Hepatocyte (in vitro differentiated cells): ENCODE results near the gene PEX12. TPM values are rescaled to one million over a fixed set of nuclear protein-coding genes. Genes with fewer than 3 reads are reported as not detected.
"Not testable (repeated sequence)": the region's sequence is repeated elsewhere in the genome, so short reads cannot be mapped to it uniquely, and the experiment has no call there.

Experiments
- DNase-seq: peaks from one replicate; pipeline ENCODE4 v3.0.0-alpha.2; 2016; ENCODE audit warnings: low spot score
- H2AFZ ChIP-seq: fragments of 200-600 bp; sonication (generic); 2 replicates; pipeline ENCODE4 v1.6.0; 2016; ENCODE audit warnings: antibody characterized with exemption, mild to moderate bottlenecking
- H3K27ac ChIP-seq: fragments of 200-600 bp; sonication (generic); 2 replicates; pipeline ENCODE4 v1.5.1; 2016; ENCODE audit warnings: mild to moderate bottlenecking
- H3K27me3 ChIP-seq: fragments of 200-600 bp; sonication (generic); 2 replicates; pipeline ENCODE4 v1.6.1; 2016
- H3K36me3 ChIP-seq: fragments of 200-600 bp; sonication (generic); replicated peaks from 2 replicates; pipeline ENCODE4 v1.5.1; 2016; ENCODE audit warnings: low read depth; ENCODE audit not compliant: insufficient read depth
- H3K4me1 ChIP-seq: fragments of 200-600 bp; sonication (generic); 2 replicates; pipeline ENCODE4 v1.5.1; 2016; ENCODE audit warnings: mild to moderate bottlenecking, moderate library complexity; ENCODE audit not compliant: insufficient read depth
- H3K4me2 ChIP-seq: fragments of 200-600 bp; sonication (generic); 2 replicates; pipeline ENCODE4 v1.6.0; 2016
- H3K4me3 ChIP-seq: fragments of 200-600 bp; sonication (generic); 2 replicates; pipeline ENCODE4 v1.5.1; 2016; ENCODE audit warnings: mild to moderate bottlenecking
- H3K79me2 ChIP-seq: fragments of 200-600 bp; sonication (generic); 2 replicates; pipeline ENCODE4 v1.6.0; 2017; ENCODE audit warnings: mild to moderate bottlenecking
- H3K9me2 ChIP-seq: fragments of 200-600 bp; sonication (generic); replicated peaks from 2 replicates; pipeline ENCODE4 v1.6.0; 2017; ENCODE audit warnings: mild to moderate bottlenecking; ENCODE audit not compliant: insufficient read depth
- H3K9me3 ChIP-seq: fragments of 200-600 bp; sonication (generic); 2 replicates; pipeline ENCODE4 v1.5.1; 2016; ENCODE audit warnings: low read depth, mild to moderate bottlenecking
- H4K20me1 ChIP-seq: fragments of 200-600 bp; sonication (generic); 2 replicates; pipeline ENCODE4 v1.6.0; 2016; ENCODE audit warnings: mild to moderate bottlenecking; ENCODE audit not compliant: insufficient read depth, poor library complexity, severe bottlenecking
- CTCF ChIP-seq: fragments of 200-600 bp; sonication (generic); IDR thresholded peaks from 2 replicates; pipeline ENCODE4 v1.5.1; 2016; ENCODE audit warnings: antibody characterized with exemption, mild to moderate bottlenecking; ENCODE audit not compliant: poor library complexity
- EZH2 ChIP-seq: fragments of 200-600 bp; sonication (generic); IDR thresholded peaks from 2 replicates; pipeline ENCODE4 v1.6.1; 2016; ENCODE audit warnings: antibody characterized with exemption, mild to moderate bottlenecking, borderline replicate concordance
- EZH2phosphoT487 ChIP-seq: fragments of 200-600 bp; sonication (generic); IDR thresholded peaks from one replicate; pipeline ENCODE4 v1.6.1; 2018; ENCODE audit warnings: antibody characterized with exemption, mild to moderate bottlenecking, low read depth, moderate library complexity; ENCODE audit not compliant: unreplicated experiment, severe bottlenecking
- WGBS: methylation state at CpG from one replicate; pipeline ENCODE4 v1.1.6; 2016; ENCODE audit warnings: low lambda C conversion rate; ENCODE audit errors: missing lambda C conversion rate; 5-methylcytosine and 5-hydroxymethylcytosine counted together
- polyA plus RNA-seq: library from polyadenylated mRNA; unstranded; fragments of >200 nt; fragmentation: Nextera tagmentation; extraction: Ambion mirVana; gene quantifications from 2 replicates; pipeline ENCODE4 v1.2.1, GENCODE V29; 2016
- total RNA-seq: library from RNA; depleted of rRNA; stranded (reverse); fragments of >200 nt; gene quantifications from 2 replicates; pipeline ENCODE4 v1.2.3, GENCODE V29; 2014

PEX12 gene
- total and polyA plus RNA-seq, 2 experiments from 2014 or later, result 3.6 to 10.5 TPM

- no peaks in the 10 kb centered on the region for H3K9me2 ChIP-seq
- no peaks in the 10 kb centered on the region for H4K20me1 ChIP-seq
- no peaks in the 10 kb centered on the region for H3K4me1 ChIP-seq
- H2AFZ ChIP-seq, result no peak within 1 kb of the TSS
- peaks cover 2% of the 10 kb centered on the region for H3K27me3 ChIP-seq
- no peaks in the 10 kb centered on the region for H3K79me2 ChIP-seq
- no peak within 1 kb of the TSS for H3K4me3 ChIP-seq
- no peak within 1 kb of the TSS for H3K4me2 ChIP-seq
- TF ChIP-seq CTCF, result no peak
- TF ChIP-seq EZH2, result no peak
- TF ChIP-seq EZH2phosphoT487, result no peak
- DNase-seq, result no peak
- H3K36me3 ChIP-seq, result no peaks in the 10 kb centered on the region
- 80% methylated on average over 2 of the region's 2 CpGs for WGBS
- H3K27ac ChIP-seq, result peak within 1 kb of the TSS; percentile 21
- no peaks in the 10 kb centered on the region for H3K9me3 ChIP-seq
Measured at GRCh38 chr17:35537601-35538141, 40.7 kb downstream of the PEX12 start, which contains the start of gene SLFN12L. TSS of gene SLFN12L (minus strand) at chr17:35537678. CDS start at chr17:35522364, 15,314 bp downstream.

GRCh38 chr17:35536664-35537171, 41.7 kb downstream of the PEX12 start:
- no peaks in the 10 kb centered on the region for H3K9me2 ChIP-seq
- whole genome bisulfite sequencing, result 87% methylated on average over 13 of the region's 13 CpGs
- no peak overlapping the region for H3K4me3 ChIP-seq
- no peak for DNase-seq
- no peak overlapping the region for H2AFZ ChIP-seq
- no peaks in the 10 kb centered on the region for H3K79me2 ChIP-seq
- no peaks in the 10 kb centered on the region for H4K20me1 ChIP-seq
- no peak overlapping the region for H3K4me2 ChIP-seq
- H3K36me3 ChIP-seq, result no peaks in the 10 kb centered on the region
- H3K4me1 ChIP-seq, result no peaks in the 10 kb centered on the region
- TF ChIP-seq EZH2phosphoT487 (no peak), EZH2 (no peak), CTCF (no peak)
- peaks cover 2% of the 10 kb centered on the region for H3K27me3 ChIP-seq
- no peak overlapping the region for H3K27ac ChIP-seq
- no peaks in the 10 kb centered on the region for H3K9me3 ChIP-seq

GRCh38 chr17:35535406-35535805, 43.0 kb downstream of the PEX12 start:
- over 99% methylated on average over 9 of the region's 9 CpGs for WGBS
- not testable (repeated sequence) for DNase-seq, H3K27ac ChIP-seq, H3K9me2 ChIP-seq, H3K79me2 ChIP-seq, H3K4me2 ChIP-seq, H3K36me3 ChIP-seq, H3K27me3 ChIP-seq, H3K9me3 ChIP-seq, H4K20me1 ChIP-seq, H3K4me3 ChIP-seq, H2AFZ ChIP-seq, H3K4me1 ChIP-seq

GRCh38 chr17:35534576-35535093, 43.7 kb downstream of the PEX12 start:
- H3K79me2 ChIP-seq, result no peaks in the 10 kb centered on the region
- DNase-seq, result no peak
- 82% methylated on average over 3 of the region's 3 CpGs for WGBS
- TF ChIP-seq CTCF (no peak), EZH2 (no peak)
- no peak overlapping the region for H2AFZ ChIP-seq
- H3K9me3 ChIP-seq, result no peaks in the 10 kb centered on the region
- H3K27ac ChIP-seq, result no peak overlapping the region
- no peaks in the 10 kb centered on the region for H3K27me3 ChIP-seq
- no peak overlapping the region for H3K4me2 ChIP-seq
- H3K4me1 ChIP-seq, result no peaks in the 10 kb centered on the region
- no peaks in the 10 kb centered on the region for H3K9me2 ChIP-seq
- no peaks in the 10 kb centered on the region for H4K20me1 ChIP-seq
- H3K36me3 ChIP-seq, result no peaks in the 10 kb centered on the region
- H3K4me3 ChIP-seq, result no peak overlapping the region
